GM19468 (cell line): ENCODE results near the gene FAM131B.
"Not testable (repeated sequence)": the region's sequence is repeated elsewhere in the genome, so short reads cannot be mapped to it uniquely, and the experiment has no call there.

Experiments used
- ATAC-seq: cut with Tn5 transposase; IDR thresholded peaks from one replicate; pipeline ENCODE4 v1.9.1; 2021; ENCODE audit warnings: mild to moderate bottlenecking, moderate library complexity, moderate number of reproducible peaks; ENCODE audit not compliant: unreplicated experiment; ENCODE audit errors: extremely low read depth

The FAM131B gene

GRCh38 chr7:143362131-143363015 is at the start of gene FAM131B:
Gene FAM131B (minus strand): TSS chr7:143362713. CDS start chr7:143362603, 110 bp downstream.
- no peak for ATAC-seq

GRCh38 chr7:143411976-143412708 is 49.6 kb upstream of the FAM131B start:
- no peak for ATAC-seq

- ATAC-seq, result no peak
These were observed 48.0 kb upstream of the FAM131B start for GRCh38 chr7:143410521-143411004.

- ATAC-seq, result no peak
These were observed 46.4 kb upstream of the FAM131B start, which contains the start of gene EPHA1 for GRCh38 chr7:143408686-143409561. Gene EPHA1 (minus strand): TSS chr7:143408856. CDS start chr7:143408805, 51 bp downstream.

- ATAC-seq, result no peak
These were observed 45.8 kb upstream of the FAM131B start for GRCh38 chr7:143408252-143408685.

GRCh38 chr7:143407287-143408251 is 45.1 kb upstream of the FAM131B start:
- no peak for ATAC-seq

- no peak for ATAC-seq
These were observed 43.5 kb upstream of the FAM131B start for GRCh38 chr7:143406002-143406357.

GRCh38 chr7:143405173-143406001 is 42.9 kb upstream of the FAM131B start:
- ATAC-seq, result no peak

- not testable (repeated sequence) for ATAC-seq
These were observed 39.7 kb upstream of the FAM131B start for GRCh38 chr7:143402233-143402632.

GRCh38 chr7:143401265-143401664 is 38.8 kb upstream of the FAM131B start:
- no peak for ATAC-seq

- ATAC-seq, result no peak
These were observed 37.1 kb upstream of the FAM131B start for GRCh38 chr7:143399642-143400041.

GRCh38 chr7:143399151-143399550 is 36.6 kb upstream of the FAM131B start:
- ATAC-seq, result no peak

- no peak for ATAC-seq
These were observed 36.1 kb upstream of the FAM131B start for GRCh38 chr7:143398616-143399015.

- no peak for ATAC-seq
These were observed 35.4 kb upstream of the FAM131B start for GRCh38 chr7:143397710-143398530.

GRCh38 chr7:143396625-143397556 is 34.4 kb upstream of the FAM131B start:
- no peak for ATAC-seq

GRCh38 chr7:143396182-143396581 is 33.7 kb upstream of the FAM131B start:
- no peak for ATAC-seq
